Smooth muscle cell (in vitro differentiated cells): Measurements from ENCODE around the gene FBXO47. TPM values are rescaled to one million over a fixed set of nuclear protein-coding genes. Genes with fewer than 3 reads are reported as not detected.

Source experiments
- DNase-seq: peaks from one replicate; lab custom pipeline; 2025; ENCODE audit not compliant: unreplicated experiment; lab: John Stamatoyannopoulos, UW
- H2AFZ ChIP-seq: fragments of 200-600 bp; sonication (generic); 2 replicates; pipeline ENCODE4 v1.6.0; 2016; ENCODE audit warnings: antibody characterized with exemption, low read depth, mild to moderate bottlenecking
- H3F3A ChIP-seq: fragments of 200-600 bp; sonication (generic); 2 replicates; pipeline ENCODE4 v1.6.0; 2017; ENCODE audit warnings: antibody characterized with exemption, low read depth
- H3K27ac ChIP-seq: fragments of 200-600 bp; sonication (generic); 2 replicates; pipeline ENCODE4 v1.5.1; 2016; ENCODE audit warnings: low read depth, mild to moderate bottlenecking
- H3K27me3 ChIP-seq: fragments of 200-600 bp; sonication (generic); 2 replicates; pipeline ENCODE4 v1.6.1; 2016; ENCODE audit warnings: low read depth, mild to moderate bottlenecking
- H3K36me3 ChIP-seq: fragments of 200-600 bp; sonication (generic); 2 replicates; pipeline ENCODE4 v1.5.1; 2016; ENCODE audit warnings: low read depth
- H3K4me1 ChIP-seq: fragments of 200-600 bp; sonication (generic); 2 replicates; pipeline ENCODE4 v1.5.1; 2016; ENCODE audit warnings: low read depth
- H3K4me2 ChIP-seq: fragments of 200-600 bp; sonication (generic); 2 replicates; pipeline ENCODE4 v1.6.0; 2016; ENCODE audit warnings: mild to moderate bottlenecking
- H3K4me3 ChIP-seq: fragments of 200-600 bp; sonication (generic); 2 replicates; pipeline ENCODE4 v1.5.1; 2016; ENCODE audit warnings: mild to moderate bottlenecking
- H3K79me2 ChIP-seq: fragments of 200-600 bp; sonication (generic); 2 replicates; pipeline ENCODE4 v1.6.0; 2016; ENCODE audit warnings: low read depth, mild to moderate bottlenecking
- H3K9ac ChIP-seq: fragments of 200-600 bp; sonication (generic); 2 replicates; pipeline ENCODE4 v1.6.0; 2016; ENCODE audit warnings: low read depth
- H3K9me3 ChIP-seq: fragments of 200-600 bp; sonication (generic); replicated peaks from 2 replicates; pipeline ENCODE4 v1.5.1; 2016; ENCODE audit warnings: low read depth
- H4K20me1 ChIP-seq: fragments of 200-600 bp; sonication (generic); 2 replicates; pipeline ENCODE4 v1.6.0; 2016; ENCODE audit warnings: low read depth
- WGBS: methylation state at CpG from one replicate; pipeline ENCODE4 v1.1.7; 2016; ENCODE audit warnings: low lambda C conversion rate; 5-methylcytosine and 5-hydroxymethylcytosine counted together
- polyA plus RNA-seq: library from polyadenylated mRNA; unstranded; fragments of >200 nt; fragmentation: Nextera tagmentation; extraction: Ambion mirVana; gene quantifications from 2 replicates; pipeline ENCODE4 v1.2.1, GENCODE V29; 2016
- total RNA-seq: library from RNA; depleted of rRNA; stranded (reverse); fragments of >200 nt; gene quantifications from 2 replicates; pipeline ENCODE4 v1.2.3, GENCODE V29; 2014
- TF ChIP-seq, protein P1 (sequence below): fragments of 200-600 bp; sonication (generic); IDR thresholded peaks from 2 replicates; pipeline ENCODE4 v1.5.1; 2017; ENCODE audit warnings: borderline replicate concordance, mild to moderate bottlenecking, antibody characterized with exemption; ENCODE audit not compliant: insufficient read depth, poor library complexity, severe bottlenecking

FBXO47 gene
- total and polyA plus RNA-seq, 2 experiments from 2014 or later = not detected

- Histone ChIP-seq H3K4me1 (peaks cover 7% of the 10 kb centered on the region), H4K20me1 (peaks cover 82% of the 10 kb centered on the region), H3K79me2 (no peaks in the 10 kb centered on the region), H3K9ac (no peak overlapping the region), H3K9me3 (no peaks in the 10 kb centered on the region), H2AFZ (no peak overlapping the region), H3K4me3 (no peak overlapping the region), H3K27me3 (no peaks in the 10 kb centered on the region), H3F3A (peaks cover 16% of the 10 kb centered on the region), H3K27ac (no peak overlapping the region), H3K36me3 (no peaks in the 10 kb centered on the region), H3K4me2 (no peak overlapping the region)
- TF ChIP-seq, protein P1, sequence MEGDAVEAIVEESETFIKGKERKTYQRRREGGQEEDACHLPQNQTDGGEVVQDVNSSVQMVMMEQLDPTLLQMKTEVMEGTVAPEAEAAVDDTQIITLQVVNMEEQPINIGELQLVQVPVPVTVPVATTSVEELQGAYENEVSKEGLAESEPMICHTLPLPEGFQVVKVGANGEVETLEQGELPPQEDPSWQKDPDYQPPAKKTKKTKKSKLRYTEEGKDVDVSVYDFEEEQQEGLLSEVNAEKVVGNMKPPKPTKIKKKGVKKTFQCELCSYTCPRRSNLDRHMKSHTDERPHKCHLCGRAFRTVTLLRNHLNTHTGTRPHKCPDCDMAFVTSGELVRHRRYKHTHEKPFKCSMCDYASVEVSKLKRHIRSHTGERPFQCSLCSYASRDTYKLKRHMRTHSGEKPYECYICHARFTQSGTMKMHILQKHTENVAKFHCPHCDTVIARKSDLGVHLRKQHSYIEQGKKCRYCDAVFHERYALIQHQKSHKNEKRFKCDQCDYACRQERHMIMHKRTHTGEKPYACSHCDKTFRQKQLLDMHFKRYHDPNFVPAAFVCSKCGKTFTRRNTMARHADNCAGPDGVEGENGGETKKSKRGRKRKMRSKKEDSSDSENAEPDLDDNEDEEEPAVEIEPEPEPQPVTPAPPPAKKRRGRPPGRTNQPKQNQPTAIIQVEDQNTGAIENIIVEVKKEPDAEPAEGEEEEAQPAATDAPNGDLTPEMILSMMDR = no peak
- no peak for DNase-seq
- WGBS = 98% methylated on average over 5 of the region's 5 CpGs
These were observed 48.3 kb downstream of the FBXO47 start for GRCh38 chr17:38918916-38919315.

- Histone ChIP-seq H3K9ac (no peak overlapping the region), H3K27me3 (no peaks in the 10 kb centered on the region), H4K20me1 (peaks cover 88% of the 10 kb centered on the region), H3K4me3 (no peak overlapping the region), H3K4me1 (peaks cover 6% of the 10 kb centered on the region), H3K79me2 (no peaks in the 10 kb centered on the region), H3K27ac (no peak overlapping the region), H3K4me2 (no peak overlapping the region), H3K9me3 (no peaks in the 10 kb centered on the region), H3K36me3 (no peaks in the 10 kb centered on the region), H3F3A (peaks cover 12% of the 10 kb centered on the region), H2AFZ (no peak overlapping the region)
- WGBS = 95% methylated on average over 28 of the region's 37 CpGs
- TF ChIP-seq, protein P1 = no peak
- no peak for DNase-seq
These were observed 48.9 kb downstream of the FBXO47 start for GRCh38 chr17:38918129-38918913.

DNA sequence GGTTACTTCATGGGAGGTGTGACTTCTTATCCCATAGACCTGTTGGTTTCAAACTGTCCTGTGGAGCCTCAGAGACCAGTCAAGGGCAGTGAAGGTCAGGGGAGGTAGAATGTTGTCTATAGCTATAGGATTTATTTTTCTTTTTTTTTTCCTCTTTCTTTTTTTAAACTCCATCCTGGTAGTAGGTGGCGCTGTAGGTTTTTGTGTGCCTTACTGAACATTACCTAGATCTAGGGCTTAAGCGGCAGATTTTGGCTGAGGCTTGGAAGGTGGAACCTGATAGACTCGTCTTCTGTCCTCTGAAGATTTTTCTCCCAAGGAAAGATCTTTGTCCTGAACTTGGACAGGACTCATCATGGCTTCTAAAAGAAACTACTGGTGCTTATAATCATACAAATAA is 49.9 kb downstream of the FBXO47 start:
- no peaks in the 10 kb centered on the region for H3K79me2 ChIP-seq
- H4K20me1 ChIP-seq = peaks cover 98% of the 10 kb centered on the region
- no peak overlapping the region for H3K4me3 ChIP-seq
- H3K9me3 ChIP-seq = no peaks in the 10 kb centered on the region
- H3K9ac ChIP-seq = no peak overlapping the region
- H3K27ac ChIP-seq = no peak overlapping the region
- no peaks in the 10 kb centered on the region for H3K27me3 ChIP-seq
- DNase-seq = no peak
- H3F3A ChIP-seq = peaks cover 12% of the 10 kb centered on the region
- no peaks in the 10 kb centered on the region for H3K4me1 ChIP-seq
- H2AFZ ChIP-seq = no peak overlapping the region
- H3K4me2 ChIP-seq = no peak overlapping the region
- TF ChIP-seq, protein P1 = no peak
- WGBS = 95% methylated on average over 3 of the region's 3 CpGs
- no peaks in the 10 kb centered on the region for H3K36me3 ChIP-seq

DNA sequence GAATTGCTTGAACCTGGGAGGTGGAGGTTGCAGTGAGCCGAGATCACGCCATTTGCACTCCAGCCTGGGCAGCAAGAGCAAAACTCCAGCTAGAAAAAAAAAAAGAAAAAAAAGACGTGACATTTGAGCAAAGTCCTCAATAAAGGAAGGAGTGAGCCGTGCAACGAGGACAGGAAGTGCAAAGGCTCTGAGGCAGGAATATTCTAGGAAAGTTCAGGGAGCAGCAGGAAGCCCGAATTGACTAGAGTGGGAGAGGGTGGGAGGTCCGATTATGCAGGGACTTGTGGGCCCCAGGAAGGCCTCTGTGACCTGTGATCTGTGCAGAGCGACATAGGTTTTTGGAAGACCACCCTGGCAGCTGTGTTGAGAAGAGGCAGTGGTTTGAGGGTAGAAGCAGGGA is 50.4 kb downstream of the FBXO47 start:
- WGBS = 84% methylated on average over 8 of the region's 8 CpGs
- H3K79me2 ChIP-seq = peaks cover 4% of the 10 kb centered on the region
- peaks cover 100% of the 10 kb centered on the region for H4K20me1 ChIP-seq
- TF ChIP-seq, protein P1 = no peak
- no peaks in the 10 kb centered on the region for H3K4me1 ChIP-seq
- no peaks in the 10 kb centered on the region for H3K27me3 ChIP-seq
- DNase-seq = no peak
- H3F3A ChIP-seq = peaks cover 12% of the 10 kb centered on the region
- no peaks in the 10 kb centered on the region for H3K36me3 ChIP-seq
- no peak overlapping the region for H3K9ac ChIP-seq
- H2AFZ ChIP-seq = no peak overlapping the region
- H3K4me3 ChIP-seq = no peak overlapping the region
- H3K9me3 ChIP-seq = no peaks in the 10 kb centered on the region
- no peak overlapping the region for H3K27ac ChIP-seq
- H3K4me2 ChIP-seq = no peak overlapping the region
